Adrenal gland (tissue), 12 donors: ENCODE measurements around the gene EDARADD. TPM values are rescaled to one million over a fixed set of nuclear protein-coding genes. Genes with fewer than 3 reads are reported as not detected.

ENCODE experiments used
- DNase-seq, 7 donors: peaks; one replicate each; pipeline ENCODE4 v3.0.0-alpha.2; 2019 to 2020
- H3K27ac ChIP-seq, 5 donors: fragments of 200-600 bp; sonication (generic) in 4 of 5; 1 replicate in 3 of 5; 2 replicates in 2 of 5; pipeline versions ENCODE4 v1.5.1 to v1.8.0; 2016 to 2020; ENCODE audit warnings: mild to moderate bottlenecking in 1 of 5
- H3K27me3 ChIP-seq: fragments of 200-600 bp; 2 replicates; pipeline ENCODE4 v1.8.0; 2021
- H3K36me3 ChIP-seq, 2 donors: fragments of 200-600 bp; replicated peaks in 1 of 2; 1 replicate in 1 of 2; 2 replicates in 1 of 2; pipeline versions ENCODE4 v1.5.1 to v1.8.0; 2018 to 2022
- H3K4me1 ChIP-seq, 2 donors: fragments of 200-600 bp; replicated peaks in 1 of 2; 1 replicate in 1 of 2; 2 replicates in 1 of 2; pipeline versions ENCODE4 v1.5.1 to v1.8.0; 2018 to 2021
- H3K4me3 ChIP-seq, 4 donors: fragments of 200-600 bp; sonication (generic) in 3 of 4; one replicate each; pipeline ENCODE4 v1.5.1; 2016 to 2018
- H3K9me3 ChIP-seq, 3 donors: fragments of 200-600 bp; sonication (generic) in 1 of 3; replicated peaks in 1 of 3; 1 replicate in 2 of 3; 2 replicates in 1 of 3; pipeline versions ENCODE4 v1.5.1 to v1.8.0; 2016 to 2021
- CTCF ChIP-seq, 6 experiments: fragments of 450-650 bp in 4 of 6; fragments of 200-600 bp in 2 of 6; sonication (generic) in 1 of 6; IDR thresholded peaks; 1 replicate in 5 of 6; 2 replicates in 1 of 6; pipeline versions ENCODE4 v1.5.1 to v1.8.0; 2016 to 2021; ENCODE audit warnings: antibody characterized with exemption in 6 of 6, mild to moderate bottlenecking in 2 of 6, moderate library complexity in 1 of 6
- POLR2A ChIP-seq, 2 donors: fragments of 450-650 bp; IDR thresholded peaks; one replicate each; pipeline ENCODE4 v1.6.1; 2017; ENCODE audit warnings: antibody characterized with exemption in 2 of 2, mild to moderate bottlenecking in 2 of 2, moderate library complexity in 1 of 2
- WGBS, 4 donors: extraction: QIAGEN DNeasy Blood & Tissue Kit in 2 of 4; methylation state at CpG; one replicate each; pipeline versions ENCODE4 v1.1.5 to v1.1.7; 2013 to 2017; 5-methylcytosine and 5-hydroxymethylcytosine counted together
- intact Hi-C, 2 donors: fragments of 100-400 bp; cut with DNase I; formaldehyde crosslinking; loops; one replicate each; pipeline versions ENCODE4 v1.14.1 to v1.15.0; 2022 to 2023
- polyA plus RNA-seq, 3 donors: library from polyadenylated mRNA; stranded (reverse); fragments of 200-250 nt in 2 of 3; fragments of 350-450 nt in 1 of 3; fragmentation: Illumina TruSeq in 1 of 3; extraction: RNeasy Lipid Tissue Mini Kit (QIAGEN cat#74804) in 1 of 3; gene quantifications; one replicate each; pipeline ENCODE4 v1.2.3, GENCODE V29; 2013 to 2014
- total RNA-seq, 9 donors: library from RNA; depleted of rRNA in 4 of 9; stranded (reverse); fragments of >200 nt in 4 of 9; fragments of 120-200 nt in 1 of 9; fragmentation: NEBNext Ultra II Directional in 1 of 9; extraction: Animal tissue kit (Norgen Biotek cat#: 25700) in 1 of 9; gene quantifications; one replicate each; pipeline versions ENCODE4 v1.1.0 to v1.2.4, GENCODE V29; 2013 to 2023
- donor health status: healthy with polysubstance abuse.
- donor health status: Bipolar disorder and iron deficiency.
- donor health status: DM: yes; HTN: yes; CAD: no.
- donor health status: DM: no; HTN: no; CAD: no.
- donor health status: DM: no; HTN: no; CAD: no.
- donor health status: DM: yes; HTN: yes; CAD: no.

Gene EDARADD
- total and polyA plus RNA-seq, 12 donors = 0.03 to 1.2 (median 0.27) TPM; not detected in 1

GRCh38 chr1:236403905-236404696 lies 10.0 kb downstream of the EDARADD start:
- DNase-seq = peak in 1 of 7 donors; percentile 33
- Histone ChIP-seq H3K36me3 (no peaks in the 10 kb centered on the region), H3K27ac (no peak overlapping the region), H3K4me3 (no peak overlapping the region), H3K9me3 (no peaks in the 10 kb centered on the region), H3K4me1 (no peaks in the 10 kb centered on the region), H3K27me3 (peaks cover 5% of the 10 kb centered on the region)
- no peak for TF ChIP-seq CTCF (IDR thresholded peaks at IDR 0.05)
- TF ChIP-seq POLR2A (IDR thresholded peaks at IDR 0.05) = no peak
- WGBS, 4 donors = 76 to 83% (median 81%) methylated on average over 18 of the region's 18 CpGs
- intact Hi-C loops = no loop called here

GRCh38 chr1:236407059-236407458 lies 13.0 kb downstream of the EDARADD start:
- Histone ChIP-seq H3K36me3 (no peaks in the 10 kb centered on the region), H3K4me1 (no peaks in the 10 kb centered on the region), H3K4me3 (no peak overlapping the region), H3K27me3 (peaks cover 5% of the 10 kb centered on the region), H3K9me3 (no peaks in the 10 kb centered on the region), H3K27ac (no peak overlapping the region)
- intact Hi-C loops = no loop called here
- TF ChIP-seq POLR2A (IDR thresholded peaks at IDR 0.05) = no peak
- TF ChIP-seq CTCF (IDR thresholded peaks at IDR 0.05) = no peak
- 60 to 87% (median 81%) methylated on average over 2 to 5 of the region's 5 CpGs for WGBS, 4 donors
- DNase-seq = peak in 2 of 7 donors; percentile 8 to 39

GRCh38 chr1:236413688-236414087 lies 19.6 kb downstream of the EDARADD start:
- 19 to 40% (median 31%) methylated on average over 3 of the region's 3 CpGs for WGBS, 4 donors
- intact Hi-C loops = no loop called here

GRCh38 chr1:236416165-236416564 lies 22.1 kb downstream of the EDARADD start:
- peak in 1 of 7 donors; percentile 27 for DNase-seq
- intact Hi-C loops = no loop called here
- no peaks in the 10 kb centered on the region for H3K4me1 ChIP-seq
- no peaks in the 10 kb centered on the region for H3K9me3 ChIP-seq
- no peak overlapping the region for H3K27ac ChIP-seq
- TF ChIP-seq POLR2A (IDR thresholded peaks at IDR 0.05) = no peak
- TF ChIP-seq CTCF (IDR thresholded peaks at IDR 0.05) = no peak
- WGBS, 4 donors = 59 to 84% (median 70%) methylated on average over 6 of the region's 6 CpGs
- H3K27me3 ChIP-seq = no peaks in the 10 kb centered on the region
- no peak overlapping the region for H3K4me3 ChIP-seq
- H3K36me3 ChIP-seq = no peaks in the 10 kb centered on the region

More at GRCh38 chr1:236413688-236414087, 19.6 kb downstream of the EDARADD start:
- Histone ChIP-seq H3K27ac (no peak overlapping the region), H3K4me1 (no peaks in the 10 kb centered on the region), H3K9me3 (no peaks in the 10 kb centered on the region), H3K36me3 (no peaks in the 10 kb centered on the region), H3K27me3 (no peaks in the 10 kb centered on the region), H3K4me3 (no peak overlapping the region)
- no peak for DNase-seq
- TF ChIP-seq CTCF (IDR thresholded peaks at IDR 0.05) = no peak
- TF ChIP-seq POLR2A (IDR thresholded peaks at IDR 0.05) = no peak
